ENCODE results near the gene CPNE9.

CPNE9 gene

GRCh38 chr3:9688961-9689360 lies 14.7 kb upstream of the CPNE9 start:
- no peak for FAIRE-seq

GRCh38 chr3:9689757-9690156 lies 13.9 kb upstream of the CPNE9 start:
- no peak for FAIRE-seq

GRCh38 chr3:9690451-9691450 lies 12.9 kb upstream of the CPNE9 start:
- no peak for FAIRE-seq

GRCh38 chr3:9691636-9692035 lies 12.0 kb upstream of the CPNE9 start:
- no peak for FAIRE-seq

- no peak for FAIRE-seq
These were observed 11.2 kb upstream of the CPNE9 start for GRCh38 chr3:9692416-9692815.

GRCh38 chr3:9695345-9695744 lies 8.3 kb upstream of the CPNE9 start:
- no peak for FAIRE-seq

GRCh38 chr3:9695746-9696145 lies 7.9 kb upstream of the CPNE9 start:
- no peak for FAIRE-seq

- FAIRE-seq, result no peak
These were observed 7.0 kb upstream of the CPNE9 start for GRCh38 chr3:9696480-9697220.

GRCh38 chr3:9697892-9698291 lies 5.7 kb upstream of the CPNE9 start:
- no peak for FAIRE-seq

- no peak for FAIRE-seq
These were observed 5.3 kb upstream of the CPNE9 start for GRCh38 chr3:9698293-9698692.

GRCh38 chr3:9700536-9700935 lies 3.1 kb upstream of the CPNE9 start:
- no peak for FAIRE-seq

GRCh38 chr3:9701006-9701405 lies 2.6 kb upstream of the CPNE9 start:
- FAIRE-seq, result no peak

- FAIRE-seq, result no peak
These were observed 1.9 kb upstream of the CPNE9 start for GRCh38 chr3:9701711-9702110.

GRCh38 chr3:9703240-9703639 lies 393 bp upstream of the CPNE9 start:
- no peak for FAIRE-seq

GRCh38 chr3:9704347-9705322 lies 1.0 kb downstream of the CPNE9 start:
- no peak for FAIRE-seq

GRCh38 chr3:9710174-9710739 lies 6.6 kb downstream of the CPNE9 start:
- FAIRE-seq, result no peak

- FAIRE-seq, result no peak
These were observed 8.8 kb downstream of the CPNE9 start for GRCh38 chr3:9712415-9712814.

- FAIRE-seq, result no peak
These were observed 9.5 kb downstream of the CPNE9 start for GRCh38 chr3:9713142-9713541.

GRCh38 chr3:9715136-9715535 lies 11.5 kb downstream of the CPNE9 start:
- no peak for FAIRE-seq

GRCh38 chr3:9715764-9716437 lies 12.3 kb downstream of the CPNE9 start:
- no peak for FAIRE-seq

- no peak for FAIRE-seq
These were observed 13.3 kb downstream of the CPNE9 start for GRCh38 chr3:9716801-9717555.

Data from endometrium (tissue), 2 donors.